HL-60 (cell line): ENCODE results near the gene SOX3.

Experiments used
- DNase-seq, 2 experiments: peaks; one replicate each; pipeline ENCODE4 v3.0.0-alpha.2; 2010 to 2020; ENCODE audit warnings: low read depth in 1 of 2, low spot score in 1 of 2
- H3K27ac ChIP-seq: fragments of 250-450 bp; sonication (Bioruptor Pico); replicated peaks from 2 replicates; pipeline ENCODE4 v1.5.1; 2020; ENCODE audit warnings: mild to moderate bottlenecking, moderate library complexity
- H3K27me3 ChIP-seq: fragments of 250-450 bp; sonication (Bioruptor Pico); 2 replicates; pipeline ENCODE4 v1.5.1; 2021; ENCODE audit warnings: mild to moderate bottlenecking, moderate library complexity; ENCODE audit not compliant: insufficient read depth, poor library complexity, severe bottlenecking
- H3K4me3 ChIP-seq: replicated peaks from 2 replicates; pipeline ENCODE4 v1.5.1; 2011; ENCODE audit warnings: mild to moderate bottlenecking, control low read depth, low read length; ENCODE audit not compliant: insufficient read depth
- CTCF ChIP-seq: IDR thresholded peaks from one replicate; pipeline ENCODE4 v1.5.1; 2011; ENCODE audit warnings: low read length, control low read depth, inconsistent platforms; ENCODE audit not compliant: insufficient read depth
- GABPA ChIP-seq: IDR thresholded peaks from 2 replicates; pipeline ENCODE4 v1.6.1; 2012; ENCODE audit warnings: low read depth
- POLR2AphosphoS5 ChIP-seq: IDR thresholded peaks from 2 replicates; pipeline ENCODE4 v1.6.1; 2012; ENCODE audit warnings: low read depth
- REST ChIP-seq: IDR thresholded peaks from 2 replicates; pipeline ENCODE4 v1.6.1; 2012; ENCODE audit warnings: low read depth; ENCODE audit not compliant: insufficient replicate concordance
- SPI1 ChIP-seq: IDR thresholded peaks from 2 replicates; pipeline ENCODE4 v1.6.1; 2012; ENCODE audit warnings: low read depth, mild to moderate bottlenecking, borderline replicate concordance

The SOX3 gene

GRCh38 chrX:140475025-140475424 is 29.8 kb downstream of the SOX3 start:
- TF ChIP-seq REST (no peak), GABPA (no peak), POLR2AphosphoS5 (no peak), SPI1 (no peak), CTCF (no peak)

GRCh38 chrX:140467211-140467610 is 37.7 kb downstream of the SOX3 start:
- DNase-seq, result no peak
- H3K4me3 ChIP-seq, result no peak overlapping the region
- no peaks in the 10 kb centered on the region for H3K27me3 ChIP-seq
- TF ChIP-seq GABPA, result no peak
- no peak for TF ChIP-seq POLR2AphosphoS5
- TF ChIP-seq CTCF, result no peak
- TF ChIP-seq REST, result no peak
- TF ChIP-seq SPI1, result no peak
- no peak overlapping the region for H3K27ac ChIP-seq

More at GRCh38 chrX:140475025-140475424, 29.8 kb downstream of the SOX3 start:
- Histone ChIP-seq H3K27me3 (no peaks in the 10 kb centered on the region), H3K27ac (no peak overlapping the region), H3K4me3 (no peak overlapping the region)
- DNase-seq, result no peak
